Brain pericyte (primary cell): ENCODE data around the gene EBF4.

Experiments used
- DNase-seq: peaks from one replicate; pipeline ENCODE4 v3.0.0-alpha.2; 2012; ENCODE audit warnings: low read depth, low spot score

Gene EBF4

DNA sequence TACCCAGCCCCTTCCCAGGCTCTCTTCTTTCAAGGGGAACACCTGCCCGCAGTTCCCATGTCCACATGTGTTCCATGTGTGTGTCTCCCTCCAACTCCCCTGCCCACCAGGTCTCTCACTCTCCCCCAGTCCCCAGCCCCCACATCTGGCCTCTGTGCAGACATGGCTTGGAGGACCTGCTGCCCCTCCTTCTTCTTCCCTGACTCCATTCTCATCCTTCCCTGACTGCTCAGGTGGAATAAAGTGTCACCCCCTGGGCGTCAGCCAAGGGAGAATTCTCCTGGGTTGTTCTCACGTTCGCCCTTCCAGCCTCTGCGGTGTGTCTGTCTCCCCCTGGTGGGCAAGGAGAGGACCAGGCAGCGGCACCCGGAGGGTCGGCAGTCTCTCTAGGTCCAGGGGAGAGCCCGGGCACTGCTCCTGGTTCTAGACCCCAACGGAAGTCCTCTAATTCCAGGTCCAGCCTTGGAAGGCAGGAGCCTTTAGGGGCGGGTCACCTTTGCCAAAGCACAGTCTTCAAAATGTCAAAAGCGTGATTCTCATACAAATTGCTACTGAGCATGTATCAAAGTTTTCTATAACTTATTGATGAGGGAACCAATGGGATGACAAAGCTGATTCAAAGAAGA, 50.5 kb downstream of the EBF4 start:
- no peak for DNase-seq

DNA sequence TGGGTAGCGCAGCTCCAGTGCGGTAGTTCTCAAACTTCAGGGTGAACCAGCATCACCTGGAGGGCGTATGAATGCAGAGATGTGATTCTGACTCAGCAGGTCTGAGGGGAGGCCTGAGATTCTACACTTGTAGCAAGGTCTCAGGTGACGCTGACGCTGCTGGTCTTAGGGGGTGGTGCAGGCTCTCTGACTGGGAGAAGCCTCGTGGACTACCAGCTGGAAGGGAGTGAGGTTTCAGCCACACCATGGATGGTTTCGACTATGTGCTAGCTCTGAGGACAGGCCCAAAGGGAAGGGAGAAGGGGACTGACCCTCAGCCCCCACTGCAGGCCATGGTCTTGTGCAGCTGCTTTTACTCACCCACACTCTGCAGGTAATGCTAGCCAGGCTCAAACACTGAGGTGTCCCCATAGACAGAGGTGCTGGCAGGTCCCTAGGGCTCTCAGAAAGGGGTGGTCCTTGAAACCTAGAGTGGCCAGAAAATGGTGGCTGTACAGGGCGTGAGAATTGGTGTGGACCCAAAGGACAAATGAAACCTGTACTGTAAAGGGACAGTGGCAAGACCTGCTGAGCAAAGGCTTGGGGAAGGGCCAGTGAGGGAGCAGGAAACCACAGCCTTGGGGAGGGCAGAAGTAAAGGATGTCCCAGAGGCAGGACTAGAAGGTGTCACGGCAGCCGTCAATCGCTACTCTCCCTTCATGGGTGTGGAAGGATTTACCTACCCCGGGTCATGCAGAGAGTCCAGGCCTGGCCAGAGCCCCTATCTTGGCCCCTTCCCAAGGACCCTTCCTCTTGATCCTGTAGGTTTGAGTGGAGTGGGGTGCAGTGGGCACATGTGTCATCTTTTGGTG, 52.7 kb downstream of the EBF4 start:
- DNase-seq: no peak

DNA sequence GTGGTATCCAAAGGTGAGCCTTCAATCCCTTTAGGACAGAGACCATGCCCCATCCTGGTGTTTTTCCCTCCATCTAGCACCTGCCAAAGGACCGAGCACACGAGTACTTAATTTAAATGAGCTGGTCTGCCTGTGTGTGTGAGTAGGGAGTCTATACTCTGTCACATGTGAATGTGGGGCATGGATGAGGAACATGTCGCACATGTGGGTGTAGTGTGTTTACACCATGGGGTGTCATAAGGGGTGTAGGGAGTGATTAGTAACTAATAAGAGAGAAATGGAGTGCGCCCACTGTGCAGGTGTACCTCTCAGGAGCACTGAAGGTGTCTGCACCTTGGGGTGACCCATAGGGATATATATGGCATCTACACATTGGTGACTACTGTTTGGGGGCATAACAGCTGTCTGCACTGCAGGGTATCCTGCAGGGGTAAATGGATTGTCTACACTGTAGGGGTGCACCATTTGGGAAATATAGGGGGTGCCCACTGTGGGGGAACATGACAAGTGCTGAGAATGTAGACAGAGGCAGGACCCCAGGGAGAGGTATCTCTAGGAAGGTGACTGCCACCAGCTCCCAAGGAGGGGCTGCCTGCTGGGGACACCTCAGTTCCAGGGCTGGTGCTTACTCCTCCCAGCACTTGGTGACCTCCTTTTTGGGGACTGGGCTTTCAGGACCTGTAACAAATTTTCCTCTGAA, 53.5 kb downstream of the EBF4 start:
- DNase-seq: no peak

DNA sequence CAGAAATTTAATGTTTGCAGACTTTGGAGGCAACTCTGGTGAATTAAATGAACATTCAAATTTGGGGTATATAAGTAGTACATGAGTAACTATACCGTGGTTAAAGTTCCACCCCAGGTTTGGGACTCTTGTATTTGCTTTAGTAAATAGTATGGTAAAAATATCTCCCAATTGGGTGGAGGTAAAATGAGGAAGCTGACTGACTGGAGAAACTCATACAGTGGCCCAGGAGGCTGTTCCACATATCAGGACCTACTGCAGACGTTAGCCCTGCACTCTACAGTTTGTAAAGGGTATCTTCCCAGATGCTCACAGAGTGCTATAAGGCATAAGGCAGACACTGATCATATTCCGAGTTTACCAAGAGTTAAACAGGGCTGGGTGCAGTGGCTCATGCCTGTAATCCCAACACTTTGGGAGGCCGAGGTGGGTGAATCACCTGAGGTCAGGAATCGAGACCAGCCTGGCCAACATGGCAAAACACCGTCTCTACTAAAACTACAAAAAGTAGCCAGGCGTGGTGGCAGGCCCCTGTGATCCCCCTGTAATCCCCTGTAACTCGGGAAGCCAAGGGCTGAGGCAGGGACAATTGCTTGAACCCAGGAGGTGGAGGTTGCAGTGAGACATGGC, 54.2 kb downstream of the EBF4 start:
- DNase-seq: no peak

DNA sequence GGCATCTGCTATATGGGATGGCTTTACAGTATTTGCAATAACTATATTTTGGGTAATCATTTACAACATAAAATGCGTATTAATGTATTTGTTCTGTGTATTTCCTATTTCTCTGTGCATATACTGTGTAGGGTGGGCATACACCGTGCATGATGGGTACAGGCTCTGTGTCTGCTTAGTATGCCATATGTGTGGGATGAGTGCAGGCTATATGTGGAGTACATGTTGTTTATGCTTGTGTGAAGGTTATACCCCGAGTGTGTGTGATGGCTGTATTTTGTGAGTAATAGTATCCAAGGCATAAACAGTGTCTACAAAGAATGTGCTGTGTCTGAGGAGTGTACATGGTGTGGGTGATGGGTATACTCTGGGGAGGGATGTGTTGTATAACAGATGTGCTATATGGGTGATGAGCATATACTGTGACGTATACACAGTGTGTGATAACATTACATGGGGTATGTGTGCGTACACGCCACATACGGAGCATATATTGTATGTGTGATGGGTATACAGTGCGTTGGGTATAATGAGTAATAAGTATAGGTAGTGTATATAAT, 55.2 kb downstream of the EBF4 start:
- DNase-seq: no peak

DNA sequence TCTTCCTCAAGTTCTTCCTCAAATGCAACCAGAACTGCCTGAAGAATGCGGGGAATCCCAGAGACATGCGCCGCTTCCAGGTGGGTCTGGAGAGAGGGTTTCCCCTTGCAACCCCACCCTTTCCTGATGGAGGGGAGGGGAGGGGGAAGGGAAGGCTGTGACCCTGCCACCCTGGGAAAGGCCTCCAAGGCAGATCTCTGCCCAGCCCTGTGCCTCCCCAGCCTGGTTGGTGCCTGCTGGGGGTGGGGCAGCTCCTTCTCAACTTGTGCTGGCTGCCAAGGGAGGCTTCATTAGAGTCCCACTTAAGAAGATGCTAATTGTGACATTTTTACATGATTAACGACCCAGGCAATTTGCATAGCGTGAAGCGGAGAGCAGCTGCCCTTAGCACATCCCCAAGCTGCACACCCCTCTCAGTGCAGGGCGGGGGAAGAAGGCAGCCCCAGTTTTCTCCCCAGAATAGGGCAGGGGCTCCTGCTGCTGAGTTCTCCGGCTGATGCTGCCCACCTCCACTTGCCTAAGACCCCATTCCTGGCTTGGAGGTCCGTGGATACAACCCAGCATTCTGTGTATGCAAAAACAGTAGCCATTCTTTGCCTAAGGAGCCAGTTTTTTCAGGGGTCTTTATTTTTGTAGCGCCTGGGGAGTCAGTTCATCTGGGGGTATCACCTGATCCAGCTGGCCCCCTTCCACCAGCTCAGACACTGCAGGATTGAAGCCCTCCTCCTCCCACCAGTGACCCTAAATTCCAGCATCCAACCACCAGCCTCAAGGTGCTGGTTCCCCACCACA, 56.2 kb downstream of the EBF4 start:
- DNase-seq: no peak

DNA sequence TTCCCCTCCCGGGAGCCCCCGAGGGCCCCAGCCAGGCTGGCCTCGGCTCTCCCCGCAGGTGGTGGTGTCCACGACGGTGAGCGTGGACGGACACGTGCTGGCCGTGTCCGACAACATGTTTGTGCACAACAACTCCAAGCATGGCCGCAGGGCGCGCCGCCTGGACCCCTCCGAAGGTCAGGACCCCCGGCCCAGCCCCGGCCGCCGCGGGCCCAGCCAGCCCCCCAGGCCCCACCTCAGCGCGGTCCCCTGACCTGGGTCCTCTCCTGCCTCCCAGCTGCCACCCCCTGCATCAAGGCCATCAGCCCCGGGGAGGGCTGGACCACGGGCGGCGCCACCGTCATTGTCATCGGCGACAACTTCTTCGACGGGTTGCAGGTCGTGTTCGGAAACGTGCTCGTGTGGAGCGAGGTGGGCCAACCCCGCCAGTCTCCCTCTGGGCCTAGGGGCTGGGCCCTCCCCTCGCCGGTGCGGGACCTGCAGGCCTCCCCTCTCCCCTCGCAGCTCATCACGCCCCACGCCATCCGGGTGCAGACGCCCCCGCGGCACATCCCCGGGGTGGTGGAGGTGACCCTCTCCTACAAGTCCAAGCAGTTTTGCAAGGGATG, 56.9 kb downstream of the EBF4 start:
- no peak for DNase-seq

DNA sequence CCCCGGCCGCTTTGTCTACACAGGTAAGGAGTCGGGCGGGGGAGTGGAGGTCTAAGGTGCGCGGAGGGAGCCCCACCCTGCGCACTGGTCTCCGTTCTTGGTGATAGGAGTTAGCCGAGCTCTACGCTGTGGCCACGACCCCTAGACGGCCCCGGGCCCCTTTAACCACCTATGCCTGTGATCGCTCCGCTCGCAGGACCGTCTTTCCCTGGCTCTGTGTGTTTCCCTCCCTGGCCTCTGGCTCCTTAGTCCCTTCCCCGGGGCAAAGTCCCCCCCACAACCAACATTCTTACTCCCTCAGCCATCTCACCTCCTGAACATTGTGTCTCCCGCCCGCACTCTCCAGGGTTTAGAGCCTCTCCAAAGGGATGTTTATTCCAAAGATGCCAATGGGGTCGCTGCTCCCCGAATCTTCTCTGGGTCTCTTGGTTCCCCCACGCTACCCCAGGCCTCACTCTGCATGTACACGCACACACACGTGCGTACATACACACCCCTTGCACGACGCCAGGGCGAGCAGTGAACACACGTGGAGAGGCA, 57.4 kb downstream of the EBF4 start:
- no peak for DNase-seq

DNA sequence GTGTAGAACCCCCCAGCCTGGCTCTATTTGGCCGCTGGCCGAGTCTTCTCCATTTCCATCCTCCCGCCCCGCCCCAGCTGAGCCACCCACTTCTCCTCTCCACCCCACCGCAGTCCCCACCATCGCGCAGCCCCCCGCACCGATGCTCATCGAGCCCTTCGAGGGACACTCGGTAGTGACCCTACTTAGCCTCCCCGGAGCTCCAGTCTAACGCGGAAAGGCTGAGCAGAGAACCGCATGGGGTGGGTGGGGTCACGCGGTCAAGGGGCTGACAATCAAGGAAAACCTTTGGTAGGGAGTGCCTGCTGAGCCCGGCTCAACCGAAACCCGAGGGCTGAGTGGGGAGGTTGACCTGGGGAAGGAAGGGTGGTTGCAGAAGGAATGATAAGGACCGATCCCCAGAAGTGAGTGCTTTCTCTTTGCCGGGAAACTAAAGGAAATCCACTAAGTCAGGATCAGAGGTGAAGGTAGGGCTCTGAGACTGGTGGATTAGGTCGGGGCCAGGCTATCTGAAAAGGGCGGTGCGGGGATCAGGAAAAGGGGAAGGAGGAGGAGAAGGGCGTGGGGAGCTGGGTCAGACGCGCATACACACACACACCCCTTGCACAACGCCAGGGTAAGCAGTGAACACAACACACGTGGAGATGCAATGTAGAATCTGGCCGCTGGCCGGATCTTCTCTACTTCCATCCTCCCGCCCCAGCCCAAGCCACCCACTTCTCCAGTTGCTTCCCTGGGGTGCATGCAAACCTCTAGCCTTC, 58.1 kb downstream of the EBF4 start:
- no peak for DNase-seq

DNA sequence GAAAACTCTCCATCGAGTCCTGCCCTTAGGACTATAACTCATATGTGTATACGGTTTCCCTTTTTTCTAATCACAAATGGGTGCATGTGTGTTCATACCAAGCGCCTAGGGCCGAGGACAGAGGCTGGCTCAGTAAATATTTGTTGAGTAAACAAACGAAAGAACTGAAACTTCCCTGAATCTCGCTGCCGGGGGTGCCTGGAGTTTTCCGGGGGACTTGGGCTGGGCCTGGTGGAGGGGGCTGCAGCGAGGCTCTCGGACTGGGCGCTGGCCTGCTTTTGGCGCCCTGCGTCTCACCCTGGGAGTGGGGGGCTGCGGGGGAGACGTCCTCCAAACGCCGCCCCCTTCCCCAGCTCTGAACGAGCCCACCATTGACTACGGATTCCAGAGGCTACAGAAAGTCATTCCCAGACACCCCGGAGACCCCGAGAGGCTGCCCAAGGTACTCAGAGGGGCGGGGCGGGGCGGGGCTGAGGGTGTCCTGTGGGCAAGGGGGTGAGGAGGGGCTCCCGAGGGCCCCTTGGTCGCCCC, 58.8 kb downstream of the EBF4 start:
- DNase-seq: no peak

DNA sequence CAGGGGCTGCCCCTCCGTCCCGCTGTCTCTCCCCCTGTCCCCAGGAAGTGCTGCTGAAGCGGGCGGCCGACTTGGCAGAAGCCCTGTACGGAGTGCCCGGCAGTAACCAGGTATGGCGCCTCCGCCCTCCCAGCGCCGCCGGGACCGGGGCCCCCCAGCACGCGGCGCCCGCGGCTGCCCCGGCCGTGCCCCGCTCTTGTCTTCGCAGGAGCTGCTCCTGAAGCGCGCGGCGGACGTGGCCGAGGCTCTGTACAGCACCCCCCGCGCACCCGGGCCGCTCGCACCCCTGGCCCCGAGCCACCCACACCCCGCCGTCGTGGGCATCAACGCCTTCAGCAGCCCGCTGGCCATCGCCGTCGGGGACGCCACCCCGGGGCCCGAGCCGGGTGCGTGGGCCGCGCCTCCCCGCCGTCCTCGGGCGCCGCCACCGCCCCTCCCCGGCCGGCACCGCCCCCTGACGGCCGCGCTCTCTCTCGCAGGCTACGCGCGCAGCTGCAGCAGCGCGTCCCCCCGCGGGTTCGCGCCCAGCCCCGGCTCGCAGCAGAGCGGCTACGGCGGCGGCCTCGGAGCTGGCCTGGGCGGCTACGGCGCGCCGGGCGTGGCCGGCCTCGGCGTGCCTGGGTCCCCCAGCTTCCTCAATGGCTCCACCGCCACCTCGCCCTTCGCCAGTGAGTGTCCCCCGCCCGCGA, 59.4 kb downstream of the EBF4 start:
- no peak for DNase-seq

DNA sequence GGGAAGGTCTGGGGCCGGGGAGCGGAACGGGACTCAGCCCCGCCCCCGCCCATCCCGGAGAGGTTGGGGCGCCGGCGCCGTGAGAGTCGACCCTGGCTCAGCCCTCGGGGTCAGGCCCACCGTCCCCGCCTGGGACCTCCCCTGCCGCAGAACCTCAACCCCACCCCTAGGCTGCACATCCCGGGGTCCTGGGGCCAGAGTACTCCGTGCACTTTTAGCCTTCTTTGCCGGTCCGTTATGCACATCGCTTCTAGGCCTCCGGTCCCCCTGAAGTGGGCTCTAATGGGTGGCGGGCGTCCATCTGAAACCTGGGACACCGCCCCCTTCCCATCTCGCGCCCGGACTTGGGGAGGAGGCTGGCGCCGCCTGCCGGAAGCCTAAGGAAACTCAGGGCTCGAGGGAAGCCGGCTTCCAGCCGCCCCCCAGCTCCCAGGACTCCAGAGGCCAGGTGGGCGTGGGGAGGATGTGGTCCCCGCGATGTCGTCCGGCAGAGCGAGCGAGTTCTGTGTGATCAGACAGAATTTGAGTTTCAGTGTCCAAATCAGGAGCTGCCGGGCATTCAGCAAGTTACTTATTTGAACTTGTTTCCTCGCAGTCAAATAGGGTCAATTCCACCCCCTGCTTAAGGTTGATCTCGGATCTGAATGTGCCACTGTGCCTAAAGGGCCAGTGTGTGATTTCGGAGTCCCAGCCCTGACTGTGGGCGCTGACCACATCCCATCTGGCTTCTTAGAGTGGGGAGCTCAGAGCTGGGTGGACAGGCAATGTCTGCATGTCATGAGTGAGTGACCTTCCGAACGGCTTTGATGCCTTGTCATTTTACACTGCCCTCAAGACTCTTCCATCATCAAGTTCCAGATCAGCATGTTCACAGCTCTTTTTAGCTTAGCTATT, 60.2 kb downstream of the EBF4 start:
- DNase-seq: no peak

DNA sequence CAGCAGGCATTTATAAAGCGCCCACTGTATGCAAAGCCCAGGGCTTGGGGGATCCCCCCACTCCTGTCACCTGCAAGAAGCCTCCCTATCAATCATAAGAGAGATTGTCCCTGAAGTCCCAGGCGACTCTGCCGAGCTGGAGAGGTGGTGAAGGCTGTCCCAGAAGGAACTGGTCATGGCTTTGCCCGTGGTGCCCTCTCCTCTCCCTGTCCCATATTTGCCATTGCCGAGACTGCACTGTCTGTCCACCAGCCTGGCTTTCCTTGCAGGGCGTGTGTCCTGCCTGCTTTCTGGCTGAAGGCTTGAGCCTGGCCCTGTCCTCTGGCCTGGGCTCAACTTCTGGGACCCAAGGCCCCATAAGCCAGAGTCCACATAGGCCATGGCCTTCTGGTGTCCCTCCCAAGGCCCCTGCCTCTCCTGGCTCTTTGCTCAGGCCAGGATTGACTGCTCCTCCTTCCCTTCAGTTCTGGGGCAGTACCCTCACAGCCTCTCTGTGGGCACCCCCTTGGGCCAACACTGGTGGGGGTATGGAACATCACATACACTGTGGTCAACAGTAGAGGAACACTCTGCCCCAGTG, 61.0 kb downstream of the EBF4 start:
- no peak for DNase-seq

DNA sequence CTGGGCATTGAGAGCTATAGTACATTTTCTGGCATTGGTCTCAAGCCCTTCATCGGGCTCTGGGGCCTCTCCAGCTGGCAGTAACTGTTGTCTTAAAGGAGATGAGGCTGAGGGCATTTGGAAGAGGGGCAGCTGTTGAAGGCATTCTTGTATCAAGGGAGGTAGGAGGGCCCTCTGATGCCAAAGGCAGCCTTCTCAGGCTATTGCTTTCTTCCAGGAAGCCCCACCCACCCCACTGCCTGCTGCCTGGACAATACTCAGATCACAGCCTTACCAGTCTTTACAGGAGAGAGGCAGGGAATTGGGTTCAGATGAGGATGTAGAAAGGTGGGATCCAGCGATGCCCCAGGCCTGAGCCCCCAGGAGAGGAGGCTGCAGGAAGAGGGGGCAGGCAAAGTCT, 61.8 kb downstream of the EBF4 start:
- no peak for DNase-seq

DNA sequence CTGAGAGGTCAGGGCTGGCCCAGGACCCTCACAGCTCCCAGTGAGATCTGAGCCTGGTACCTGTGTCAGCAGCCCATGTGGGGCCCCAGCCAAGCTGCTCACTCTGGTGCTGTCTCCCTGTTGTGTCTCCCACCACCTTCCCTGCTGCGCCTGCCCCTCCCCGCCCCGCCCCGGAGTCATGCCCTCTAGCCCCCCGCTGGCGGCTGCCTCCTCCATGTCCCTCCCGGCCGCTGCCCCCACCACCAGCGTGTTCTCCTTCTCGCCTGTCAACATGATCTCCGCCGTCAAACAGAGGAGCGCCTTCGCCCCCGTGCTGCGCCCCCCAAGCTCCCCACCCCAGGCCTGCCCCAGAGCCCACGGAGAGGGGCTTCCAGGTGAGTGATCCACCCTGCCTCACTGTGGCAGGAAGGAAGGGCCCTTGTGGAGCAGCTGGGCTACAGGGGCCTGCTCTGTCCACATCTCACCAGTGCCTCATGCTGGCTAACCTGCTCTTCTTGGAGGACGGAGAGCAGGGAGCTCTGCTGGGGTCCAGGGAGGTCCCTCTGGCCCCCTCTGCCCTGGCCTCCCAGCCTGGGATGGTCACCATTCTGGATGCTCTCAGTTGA, 63.0 kb downstream of the EBF4 start:
- no peak for DNase-seq

DNA sequence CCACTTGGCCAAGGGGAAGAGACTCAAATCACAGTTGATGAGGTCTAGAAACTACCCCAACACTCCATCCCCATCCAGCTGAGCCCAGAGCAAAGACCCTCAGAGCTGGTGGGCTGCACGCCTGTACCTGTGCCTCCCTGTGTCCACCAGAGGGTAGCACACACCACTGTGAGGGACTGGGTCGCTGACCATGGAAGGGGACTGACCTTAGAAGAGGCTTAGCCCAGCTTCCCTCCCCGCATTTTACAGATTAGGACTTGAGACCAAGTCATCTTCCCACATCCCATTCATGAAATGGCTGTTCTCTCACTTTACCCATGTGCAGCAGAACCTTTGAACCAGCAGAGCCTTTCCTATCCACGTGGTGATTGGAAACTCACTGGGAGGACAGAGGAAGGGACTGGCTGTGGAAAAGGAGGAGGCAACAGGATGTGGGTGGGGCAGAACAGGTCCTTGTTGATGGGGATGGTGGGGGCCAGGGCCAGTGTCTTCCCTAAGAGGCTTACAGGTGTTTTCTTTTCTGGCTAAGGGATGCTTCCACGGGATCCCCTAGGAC, 63.6 kb downstream of the EBF4 start:
- DNase-seq: no peak

DNA sequence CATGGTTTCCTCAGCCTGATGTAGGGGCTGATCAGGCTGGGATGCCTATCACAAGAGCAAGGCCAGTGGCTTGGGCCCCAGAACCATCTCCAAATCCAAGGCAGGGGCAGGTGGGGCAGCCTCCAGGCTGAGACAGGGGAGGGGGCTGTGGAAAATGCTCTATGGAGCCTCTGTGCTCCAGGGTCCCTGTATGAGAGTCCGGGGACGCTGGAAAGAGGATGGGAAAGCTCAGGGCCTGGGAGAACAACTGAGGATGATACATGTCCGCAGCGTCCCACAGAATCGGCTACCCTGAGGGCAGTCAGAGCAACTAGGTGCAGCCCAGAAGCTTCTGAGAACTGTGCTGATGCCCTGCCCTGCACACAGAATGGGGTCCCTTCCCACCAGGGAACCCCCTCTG, 64.4 kb downstream of the EBF4 start:
- DNase-seq: no peak
